MCF 10A (cell line): ENCODE measurements around the gene SHISA9. TPM values are rescaled to one million over a fixed set of nuclear protein-coding genes. Genes with fewer than 3 reads are reported as not detected.

ENCODE experiments used
- BruUV-seq: library from RNA; stranded (reverse); fragments of 400-500 nt; replicated peaks from 2 replicates; lab custom pipeline; 2021; lab: Mats Ljungman, UMichigan
- CTCF ChIA-PET: fragments of 300-600 bp; sonication (Branson Sonifier 250); formaldehyde crosslinking; extraction: SDS; loops from one replicate; lab custom pipeline; 2021; ENCODE audit warnings: antibody characterized with exemption, inconsistent platforms; lab: Yijun Ruan, JAX
- POLR2A ChIA-PET: fragments of 300-600, 350-650 bp; sonication (Branson Sonifier 250); formaldehyde crosslinking; extraction: SDS; loops from one replicate; lab custom pipeline; 2020; ENCODE audit warnings: antibody characterized with exemption, inconsistent platforms; lab: Yijun Ruan, JAX
- DNase-seq: peaks from one replicate; pipeline ENCODE4 v3.0.0-alpha.2; 2018; ENCODE audit not compliant: unreplicated experiment
- H3K27ac Mint-ChIP-seq: one replicate; pipeline ENCODE4 v1.8.0; 2022; ENCODE audit warnings: mild to moderate bottlenecking, low read depth, mixed read lengths; ENCODE audit not compliant: unreplicated experiment
- H3K27me3 Mint-ChIP-seq: one replicate; pipeline ENCODE4 v1.8.0; 2022; ENCODE audit warnings: mixed read lengths; ENCODE audit not compliant: insufficient read depth, unreplicated experiment
- H3K36me3 Mint-ChIP-seq: one replicate; pipeline ENCODE4 v1.8.0; 2022; ENCODE audit warnings: mild to moderate bottlenecking, moderate library complexity, mixed read lengths; ENCODE audit not compliant: insufficient read depth, unreplicated experiment
- H3K4me1 Mint-ChIP-seq: one replicate; pipeline ENCODE4 v1.8.0; 2022; ENCODE audit warnings: mixed read lengths; ENCODE audit not compliant: insufficient read depth, unreplicated experiment
- H3K4me3 Mint-ChIP-seq: one replicate; pipeline ENCODE4 v1.8.0; 2022; ENCODE audit warnings: mild to moderate bottlenecking, moderate library complexity, mixed read lengths; ENCODE audit not compliant: unreplicated experiment
- H3K9me3 Mint-ChIP-seq: one replicate; pipeline ENCODE4 v1.8.0; 2022; ENCODE audit warnings: mixed read lengths; ENCODE audit not compliant: unreplicated experiment
- intact Hi-C: fragments of 100-400 bp; cut with micrococcal nuclease; formaldehyde crosslinking; loops from 2 replicates; pipeline ENCODE4 v1.14.1; 2022
- total RNA-seq: library from RNA; stranded (reverse); gene quantifications from 2 replicates; pipeline ENCODE4 v1.2.3, GENCODE V29; 2022
- TF ChIP-seq, protein P1 (sequence below): fragments of 200-600 bp; IDR thresholded peaks from one replicate; pipeline ENCODE4 v1.8.0; 2022; ENCODE audit warnings: antibody characterized with exemption, mild to moderate bottlenecking; ENCODE audit not compliant: unreplicated experiment

The SHISA9 gene
- total RNA-seq, 1 experiment from 2014 or later: 8.0 TPM

DNA sequence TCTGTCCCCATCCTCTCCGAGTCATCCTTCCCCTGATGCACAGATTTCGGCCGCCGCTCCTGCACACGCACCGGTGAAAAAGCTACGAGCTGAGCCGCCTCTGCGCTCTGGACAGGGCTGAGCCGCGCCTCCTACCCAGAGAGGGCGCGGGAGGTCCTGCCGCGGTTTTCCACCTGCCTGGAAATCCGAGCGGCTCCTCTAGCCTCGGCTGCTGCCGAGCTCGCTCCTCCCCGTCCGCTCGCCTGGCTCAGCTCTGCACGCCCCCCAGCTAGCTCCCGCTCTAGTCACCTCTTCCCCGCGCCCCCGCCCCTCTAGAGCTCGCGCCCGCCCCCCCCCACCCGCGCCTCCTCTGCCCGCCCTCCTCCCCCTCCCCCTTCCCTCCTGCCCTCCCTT lies 198 bp upstream of the SHISA9 start:
- H3K4me3 Mint-ChIP-seq: peak overlapping the region; percentile 81
- H3K27me3 Mint-ChIP-seq: peaks cover 11% of the 10 kb centered on the region
- intact Hi-C loops: loop anchor here (1.0 kb wide), 1 partner anchor 553 kb away; no protein-coding TSS in a partner anchor
- DNase-seq: no peak
- H3K36me3 Mint-ChIP-seq: no peaks in the 10 kb centered on the region
- TF ChIP-seq, protein P1, sequence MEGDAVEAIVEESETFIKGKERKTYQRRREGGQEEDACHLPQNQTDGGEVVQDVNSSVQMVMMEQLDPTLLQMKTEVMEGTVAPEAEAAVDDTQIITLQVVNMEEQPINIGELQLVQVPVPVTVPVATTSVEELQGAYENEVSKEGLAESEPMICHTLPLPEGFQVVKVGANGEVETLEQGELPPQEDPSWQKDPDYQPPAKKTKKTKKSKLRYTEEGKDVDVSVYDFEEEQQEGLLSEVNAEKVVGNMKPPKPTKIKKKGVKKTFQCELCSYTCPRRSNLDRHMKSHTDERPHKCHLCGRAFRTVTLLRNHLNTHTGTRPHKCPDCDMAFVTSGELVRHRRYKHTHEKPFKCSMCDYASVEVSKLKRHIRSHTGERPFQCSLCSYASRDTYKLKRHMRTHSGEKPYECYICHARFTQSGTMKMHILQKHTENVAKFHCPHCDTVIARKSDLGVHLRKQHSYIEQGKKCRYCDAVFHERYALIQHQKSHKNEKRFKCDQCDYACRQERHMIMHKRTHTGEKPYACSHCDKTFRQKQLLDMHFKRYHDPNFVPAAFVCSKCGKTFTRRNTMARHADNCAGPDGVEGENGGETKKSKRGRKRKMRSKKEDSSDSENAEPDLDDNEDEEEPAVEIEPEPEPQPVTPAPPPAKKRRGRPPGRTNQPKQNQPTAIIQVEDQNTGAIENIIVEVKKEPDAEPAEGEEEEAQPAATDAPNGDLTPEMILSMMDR: no peak
- BruUV-seq: no TSS peak
- ChIA-PET CTCF (interaction anchor here (0.6 kb wide), 2 partner anchors 51 to 750 kb away, joined by 3 read pairs; no protein-coding TSS in a partner anchor), POLR2A (no interaction called here)
- H3K27ac Mint-ChIP-seq: no peak overlapping the region
- no peaks in the 10 kb centered on the region for H3K9me3 Mint-ChIP-seq
- no peaks in the 10 kb centered on the region for H3K4me1 Mint-ChIP-seq

GRCh38 chr16:12902511-12903372 lies 1.3 kb downstream of the SHISA9 start:
- ChIA-PET CTCF (interaction anchor here (0.7 kb wide), 1 partner anchor 797 kb away, joined by 3 read pairs; no protein-coding TSS in a partner anchor), POLR2A (no interaction called here)
- TSS peak; percentile 21 for BruUV-seq
- no peak for DNase-seq
- Mint-ChIP-seq H3K27me3 (peaks cover 11% of the 10 kb centered on the region), H3K4me1 (no peaks in the 10 kb centered on the region), H3K36me3 (no peaks in the 10 kb centered on the region), H3K27ac (no peak overlapping the region), H3K4me3 (peak overlapping the region; percentile 81), H3K9me3 (no peaks in the 10 kb centered on the region)
- intact Hi-C loops: no loop called here
- TF ChIP-seq, protein P1: no peak

GRCh38 chr16:12903407-12904328 lies 2.3 kb downstream of the SHISA9 start:
- Mint-ChIP-seq H3K27ac (no peak overlapping the region), H3K36me3 (no peaks in the 10 kb centered on the region), H3K4me1 (no peaks in the 10 kb centered on the region), H3K4me3 (peak overlapping the region; percentile 81), H3K27me3 (peaks cover 11% of the 10 kb centered on the region), H3K9me3 (no peaks in the 10 kb centered on the region)
- TF ChIP-seq, protein P1: no peak
- POLR2A ChIA-PET: no interaction called here
- intact Hi-C loops: no loop called here
- CTCF ChIA-PET: interaction anchor here (0.5 to 0.7 kb wide), 3 partner anchors 16 to 1165 kb away, joined by 3 read pairs; no protein-coding TSS in a partner anchor
- no peak for DNase-seq
- no TSS peak for BruUV-seq
